Epithelial cell of proximal tubule (primary cell): ENCODE results near the gene TPM4. TPM values are rescaled to one million over a fixed set of nuclear protein-coding genes. Genes with fewer than 3 reads are reported as not detected.
"Not testable (repeated sequence)": the region's sequence is repeated elsewhere in the genome, so short reads cannot be mapped to it uniquely, and the experiment has no call there.

ENCODE experiments used
- DNase-seq: peaks from one replicate; pipeline ENCODE4 v3.0.0-alpha.2; 2011; ENCODE audit warnings: low read depth
- H3K4me3 ChIP-seq: 2 replicates; pipeline ENCODE4 v1.5.1; 2011; ENCODE audit warnings: low read depth, mild to moderate bottlenecking, low read length
- CTCF ChIP-seq: conservative IDR thresholded peaks from 2 replicates; pipeline ENCODE4 v1.5.1; 2012; ENCODE audit warnings: low read depth, mild to moderate bottlenecking, low read length
- total RNA-seq: library from RNA; depleted of rRNA; stranded (reverse); fragments of >200 nt; gene quantifications from 2 replicates; pipeline ENCODE4 v1.2.3, GENCODE V29; 2015

Gene TPM4
- total RNA-seq, 1 donor from 2014 or later: 968 TPM

GRCh38 chr19:16076958-16077611, 790 bp downstream of the TPM4 start:
- DNase-seq: no peak
- peak overlapping the region; percentile 72 for H3K4me3 ChIP-seq

GRCh38 chr19:16077984-16078758, 1.9 kb downstream of the TPM4 start:
- H3K4me3 ChIP-seq: peak overlapping the region; percentile 72
- no peak for TF ChIP-seq CTCF
- no peak for DNase-seq

More at GRCh38 chr19:16076958-16077611, 790 bp downstream of the TPM4 start:
- TF ChIP-seq CTCF: no peak

- DNase-seq: peak; percentile 42
- no peak for TF ChIP-seq CTCF
Observed at GRCh38 chr19:16078759-16079707, 2.7 kb downstream of the TPM4 start.

GRCh38 chr19:16084067-16084685, 7.9 kb downstream of the TPM4 start:
- DNase-seq: no peak
- no peak overlapping the region for H3K4me3 ChIP-seq
- no peak for TF ChIP-seq CTCF

More at GRCh38 chr19:16078759-16079707, 2.7 kb downstream of the TPM4 start:
- H3K4me3 ChIP-seq: peak overlapping the region; percentile 72

- H3K4me3 ChIP-seq: no peak overlapping the region
- no peak for DNase-seq
- no peak for TF ChIP-seq CTCF
Observed at GRCh38 chr19:16085115-16085514, 8.8 kb downstream of the TPM4 start.

GRCh38 chr19:16087404-16087803, 11.1 kb downstream of the TPM4 start:
- not testable (repeated sequence) for H3K4me3 ChIP-seq, DNase-seq
